Osteocyte (in vitro differentiated cells): ENCODE data around the gene C12orf76. TPM values are rescaled to one million over a fixed set of nuclear protein-coding genes. Genes with fewer than 3 reads are reported as not detected.
A peak's percentile ranks its signal among the peaks of the same experiment; 100 is the strongest.

Experiments used
- DNase-seq: peaks from one replicate; pipeline ENCODE4 v3.0.0; 2021; ENCODE audit warnings: mixed read lengths; ENCODE audit not compliant: unreplicated experiment; ENCODE audit errors: extremely low spot score
- H3K27ac Mint-ChIP-seq: one replicate; pipeline ENCODE4 v1.8.0; 2021; ENCODE audit warnings: mild to moderate bottlenecking, mixed read lengths; ENCODE audit not compliant: unreplicated experiment
- H3K27me3 Mint-ChIP-seq: one replicate; pipeline ENCODE4 v1.8.0; 2021; ENCODE audit warnings: mixed read lengths; ENCODE audit not compliant: unreplicated experiment
- H3K36me3 Mint-ChIP-seq: one replicate; pipeline ENCODE4 v1.8.0; 2021; ENCODE audit warnings: mixed read lengths; ENCODE audit not compliant: unreplicated experiment
- H3K4me1 Mint-ChIP-seq: one replicate; pipeline ENCODE4 v1.8.0; 2021; ENCODE audit warnings: mixed read lengths; ENCODE audit not compliant: unreplicated experiment
- H3K4me3 Mint-ChIP-seq: one replicate; pipeline ENCODE4 v1.8.0; 2021; ENCODE audit warnings: mild to moderate bottlenecking, moderate library complexity, mixed read lengths; ENCODE audit not compliant: unreplicated experiment
- H3K9me3 Mint-ChIP-seq: one replicate; pipeline ENCODE4 v1.8.0; 2021; ENCODE audit warnings: mixed read lengths; ENCODE audit not compliant: unreplicated experiment
- total RNA-seq: library from RNA; stranded (reverse); gene quantifications from 2 replicates; pipeline ENCODE4 v1.2.1, GENCODE V29; 2021
- TF ChIP-seq, protein P1 (sequence below): fragments of 200-600 bp; sonication (generic); IDR thresholded peaks from 2 replicates; pipeline ENCODE4 v1.5.0; 2021; ENCODE audit warnings: antibody characterized with exemption, mild to moderate bottlenecking, moderate library complexity

Gene C12orf76
- total RNA-seq, 1 donor from 2014 or later: 13.7 TPM

- Mint-ChIP-seq H3K4me1 (peaks cover 42% of the 10 kb centered on the region), H3K27ac (peak within 1 kb of the TSS; percentile 70), H3K36me3 (no peaks in the 10 kb centered on the region), H3K27me3 (no peaks in the 10 kb centered on the region), H3K4me3 (peak within 1 kb of the TSS; percentile 95), H3K9me3 (no peaks in the 10 kb centered on the region)
- TF ChIP-seq, protein P1, sequence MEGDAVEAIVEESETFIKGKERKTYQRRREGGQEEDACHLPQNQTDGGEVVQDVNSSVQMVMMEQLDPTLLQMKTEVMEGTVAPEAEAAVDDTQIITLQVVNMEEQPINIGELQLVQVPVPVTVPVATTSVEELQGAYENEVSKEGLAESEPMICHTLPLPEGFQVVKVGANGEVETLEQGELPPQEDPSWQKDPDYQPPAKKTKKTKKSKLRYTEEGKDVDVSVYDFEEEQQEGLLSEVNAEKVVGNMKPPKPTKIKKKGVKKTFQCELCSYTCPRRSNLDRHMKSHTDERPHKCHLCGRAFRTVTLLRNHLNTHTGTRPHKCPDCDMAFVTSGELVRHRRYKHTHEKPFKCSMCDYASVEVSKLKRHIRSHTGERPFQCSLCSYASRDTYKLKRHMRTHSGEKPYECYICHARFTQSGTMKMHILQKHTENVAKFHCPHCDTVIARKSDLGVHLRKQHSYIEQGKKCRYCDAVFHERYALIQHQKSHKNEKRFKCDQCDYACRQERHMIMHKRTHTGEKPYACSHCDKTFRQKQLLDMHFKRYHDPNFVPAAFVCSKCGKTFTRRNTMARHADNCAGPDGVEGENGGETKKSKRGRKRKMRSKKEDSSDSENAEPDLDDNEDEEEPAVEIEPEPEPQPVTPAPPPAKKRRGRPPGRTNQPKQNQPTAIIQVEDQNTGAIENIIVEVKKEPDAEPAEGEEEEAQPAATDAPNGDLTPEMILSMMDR: peak; percentile 15
- DNase-seq: peak; percentile 96
Measured at GRCh38 chr12:109995686-109996482, 52.4 kb downstream of the C12orf76 start, which contains the start of gene GIT2. Gene GIT2, minus strand, starts transcription at chr12:109996368. Its CDS starts 144 bp downstream, at chr12:109996224.

DNA sequence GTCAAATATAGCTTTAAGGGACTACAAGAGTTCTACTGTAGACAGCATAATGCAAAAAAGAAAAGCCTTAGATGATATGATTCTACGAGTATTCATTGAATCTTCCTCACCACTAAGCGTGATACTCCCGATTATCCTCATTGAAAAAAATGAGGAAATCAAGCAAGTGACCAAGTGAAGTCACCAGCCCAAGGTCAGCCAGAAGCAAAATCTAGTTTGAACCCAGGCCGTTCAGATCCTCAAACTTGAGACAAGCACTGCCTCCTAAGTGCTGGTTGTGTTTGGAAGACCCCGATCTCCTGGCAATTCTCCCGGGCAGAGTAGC, 53.0 kb downstream of the C12orf76 start:
- TF ChIP-seq, protein P1: no peak

GRCh38 chr12:109994401-109995175, 53.7 kb downstream of the C12orf76 start:
- peaks cover 4% of the 10 kb centered on the region for H3K36me3 Mint-ChIP-seq
- peaks cover 37% of the 10 kb centered on the region for H3K4me1 Mint-ChIP-seq
- TF ChIP-seq, protein P1: no peak
- no peak for DNase-seq
- no peaks in the 10 kb centered on the region for H3K9me3 Mint-ChIP-seq
- H3K27me3 Mint-ChIP-seq: no peaks in the 10 kb centered on the region
- peak overlapping the region; percentile 95 for H3K4me3 Mint-ChIP-seq
- H3K27ac Mint-ChIP-seq: no peak overlapping the region

More for the DNA sequence above, 53.0 kb downstream of the C12orf76 start:
- Mint-ChIP-seq H3K27me3 (no peaks in the 10 kb centered on the region), H3K4me1 (peaks cover 40% of the 10 kb centered on the region), H3K27ac (peak overlapping the region; percentile 70), H3K4me3 (peak overlapping the region; percentile 95), H3K36me3 (peaks cover 4% of the 10 kb centered on the region), H3K9me3 (no peaks in the 10 kb centered on the region)
- no peak for DNase-seq

DNA sequence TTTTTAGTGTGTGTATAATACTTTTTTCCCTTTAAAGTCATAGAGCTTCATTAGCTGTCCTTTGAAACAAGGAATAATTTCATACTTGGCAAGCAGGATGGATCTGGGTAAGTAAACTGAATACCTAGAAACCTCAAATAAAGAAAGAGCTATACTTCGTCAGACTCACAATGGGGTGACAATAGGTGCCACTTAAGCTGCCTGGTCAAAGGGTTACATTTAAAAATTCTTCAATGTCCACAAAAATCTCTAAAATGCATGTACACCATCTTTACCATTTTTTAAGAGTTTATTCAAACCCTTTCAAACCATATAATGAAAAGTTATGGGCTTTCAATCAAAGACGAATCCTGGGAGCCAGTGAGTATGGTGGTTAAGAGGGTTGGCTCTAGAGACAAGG, 55.2 kb downstream of the C12orf76 start:
- H3K9me3 Mint-ChIP-seq: no peaks in the 10 kb centered on the region
- H3K27ac Mint-ChIP-seq: no peak overlapping the region
- H3K4me3 Mint-ChIP-seq: no peak overlapping the region
- peaks cover 29% of the 10 kb centered on the region for H3K4me1 Mint-ChIP-seq
- H3K27me3 Mint-ChIP-seq: no peaks in the 10 kb centered on the region
- TF ChIP-seq, protein P1: no peak
- DNase-seq: no peak
- peaks cover 11% of the 10 kb centered on the region for H3K36me3 Mint-ChIP-seq

- H3K9me3 Mint-ChIP-seq: no peaks in the 10 kb centered on the region
- H3K27ac Mint-ChIP-seq: no peak overlapping the region
- peaks cover 28% of the 10 kb centered on the region for H3K4me1 Mint-ChIP-seq
- H3K4me3 Mint-ChIP-seq: no peak overlapping the region
- no peaks in the 10 kb centered on the region for H3K27me3 Mint-ChIP-seq
- H3K36me3 Mint-ChIP-seq: peaks cover 18% of the 10 kb centered on the region
- TF ChIP-seq, protein P1: no peak
- DNase-seq: no peak
Measured at GRCh38 chr12:109991586-109991985, 56.7 kb downstream of the C12orf76 start.
